A172 (cell line): Measurements from ENCODE around the gene SFXN4. TPM values are rescaled to one million over a fixed set of nuclear protein-coding genes. Genes with fewer than 3 reads are reported as not detected.

Source experiments
- DNase-seq: peaks from one replicate; pipeline ENCODE4 v3.0.0-alpha.2; 2015; ENCODE audit warnings: low spot score
- total RNA-seq: library from RNA; depleted of rRNA; stranded (reverse); fragments of >200 nt; shearing (Covaris generic); gene quantifications from 2 replicates; pipeline ENCODE4 v1.2.3, GENCODE V29; 2014; rRNA removed

SFXN4 gene
- total RNA-seq, result 35.0 and 40.7 TPM in 2 replicates

- DNase-seq, result peak; percentile 41
These were observed at the start of gene SFXN4 for GRCh38 chr10:119165171-119166117. SFXN4 (minus strand) TSS chr10:119165714; CDS start chr10:119165647, 67 bp downstream.

GRCh38 chr10:119211625-119212441, 46.3 kb upstream of the SFXN4 start:
- peak; percentile 37 for DNase-seq

GRCh38 chr10:119211176-119211575, 45.7 kb upstream of the SFXN4 start:
- DNase-seq, result no peak

- DNase-seq, result no peak
These were observed 45.1 kb upstream of the SFXN4 start for GRCh38 chr10:119210633-119211032.

- no peak for DNase-seq
These were observed 44.3 kb upstream of the SFXN4 start for GRCh38 chr10:119209736-119210355.

GRCh38 chr10:119209035-119209735, 43.7 kb upstream of the SFXN4 start:
- DNase-seq, result peak; percentile 50

- no peak for DNase-seq
These were observed 43.0 kb upstream of the SFXN4 start for GRCh38 chr10:119208553-119208940.

- peak; percentile 46 for DNase-seq
These were observed 42.4 kb upstream of the SFXN4 start for GRCh38 chr10:119207713-119208552.

GRCh38 chr10:119207366-119207666, 41.8 kb upstream of the SFXN4 start, which contains the start of gene GRK5:
GRK5 (plus strand) TSS chr10:119207571; CDS start chr10:119207918, 347 bp downstream.
- peak; percentile 93 for DNase-seq

- DNase-seq, result no peak
These were observed 41.3 kb upstream of the SFXN4 start for GRCh38 chr10:119206603-119207365.

GRCh38 chr10:119205894-119206602, 40.5 kb upstream of the SFXN4 start:
- peak; percentile 47 for DNase-seq

GRCh38 chr10:119203006-119203405, 37.5 kb upstream of the SFXN4 start:
- peak; percentile 54 for DNase-seq

GRCh38 chr10:119201233-119201632, 35.7 kb upstream of the SFXN4 start:
- no peak for DNase-seq

GRCh38 chr10:119199231-119199992, 33.9 kb upstream of the SFXN4 start:
- DNase-seq, result peak; percentile 80

GRCh38 chr10:119198438-119198837, 32.9 kb upstream of the SFXN4 start:
- no peak for DNase-seq

GRCh38 chr10:119197921-119198320, 32.4 kb upstream of the SFXN4 start:
- peak; percentile 67 for DNase-seq

- DNase-seq, result peak; percentile 54
These were observed 26.4 kb upstream of the SFXN4 start for GRCh38 chr10:119191881-119192280.
